ENCODE data around the gene APPBP2.

DNA sequence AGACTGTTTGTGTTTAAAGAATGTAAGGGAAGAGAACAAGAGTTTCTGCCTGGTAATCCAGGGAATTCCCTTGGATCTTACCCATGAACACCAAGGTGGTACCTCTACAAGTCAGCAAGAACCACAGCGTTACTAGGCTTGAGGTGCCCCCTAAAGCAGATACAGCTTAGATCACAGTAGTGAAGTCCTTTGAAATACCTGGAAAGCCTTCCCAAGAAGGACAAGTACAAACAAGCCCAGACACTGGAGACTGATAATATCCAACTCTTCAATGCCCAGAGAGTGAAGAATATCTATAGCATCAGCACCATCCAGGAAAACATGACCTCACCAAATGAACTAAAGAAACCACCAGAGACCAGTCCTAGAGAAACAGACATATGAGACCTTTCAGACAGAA lies 3.8 kb upstream of the APPBP2 start:
- TF ChIP-seq, protein P1, sequence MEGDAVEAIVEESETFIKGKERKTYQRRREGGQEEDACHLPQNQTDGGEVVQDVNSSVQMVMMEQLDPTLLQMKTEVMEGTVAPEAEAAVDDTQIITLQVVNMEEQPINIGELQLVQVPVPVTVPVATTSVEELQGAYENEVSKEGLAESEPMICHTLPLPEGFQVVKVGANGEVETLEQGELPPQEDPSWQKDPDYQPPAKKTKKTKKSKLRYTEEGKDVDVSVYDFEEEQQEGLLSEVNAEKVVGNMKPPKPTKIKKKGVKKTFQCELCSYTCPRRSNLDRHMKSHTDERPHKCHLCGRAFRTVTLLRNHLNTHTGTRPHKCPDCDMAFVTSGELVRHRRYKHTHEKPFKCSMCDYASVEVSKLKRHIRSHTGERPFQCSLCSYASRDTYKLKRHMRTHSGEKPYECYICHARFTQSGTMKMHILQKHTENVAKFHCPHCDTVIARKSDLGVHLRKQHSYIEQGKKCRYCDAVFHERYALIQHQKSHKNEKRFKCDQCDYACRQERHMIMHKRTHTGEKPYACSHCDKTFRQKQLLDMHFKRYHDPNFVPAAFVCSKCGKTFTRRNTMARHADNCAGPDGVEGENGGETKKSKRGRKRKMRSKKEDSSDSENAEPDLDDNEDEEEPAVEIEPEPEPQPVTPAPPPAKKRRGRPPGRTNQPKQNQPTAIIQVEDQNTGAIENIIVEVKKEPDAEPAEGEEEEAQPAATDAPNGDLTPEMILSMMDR (IDR thresholded peaks at IDR 0.05) = no peak
- no peak for TF ChIP-seq POLR2A (IDR thresholded peaks at IDR 0.05)
